ENCODE data around the gene SLC43A1. TPM values are rescaled to one million over a fixed set of nuclear protein-coding genes. Genes with fewer than 3 reads are reported as not detected.

SLC43A1 gene
- total RNA-seq, 4 donors from 2014 or later: 13.1 to 48.4 (median 22.5) TPM

- H3K9me3 ChIP-seq: no peaks in the 10 kb centered on the region
- H3K27me3 ChIP-seq: no peaks in the 10 kb centered on the region
- intact Hi-C loops (cut with DNase I; ENCODE audit: low total_unique reads): no loop called here
- H3K4me1 ChIP-seq: no peaks in the 10 kb centered on the region
- H3K27ac ChIP-seq: no peak overlapping the region
- TF ChIP-seq, protein P1, sequence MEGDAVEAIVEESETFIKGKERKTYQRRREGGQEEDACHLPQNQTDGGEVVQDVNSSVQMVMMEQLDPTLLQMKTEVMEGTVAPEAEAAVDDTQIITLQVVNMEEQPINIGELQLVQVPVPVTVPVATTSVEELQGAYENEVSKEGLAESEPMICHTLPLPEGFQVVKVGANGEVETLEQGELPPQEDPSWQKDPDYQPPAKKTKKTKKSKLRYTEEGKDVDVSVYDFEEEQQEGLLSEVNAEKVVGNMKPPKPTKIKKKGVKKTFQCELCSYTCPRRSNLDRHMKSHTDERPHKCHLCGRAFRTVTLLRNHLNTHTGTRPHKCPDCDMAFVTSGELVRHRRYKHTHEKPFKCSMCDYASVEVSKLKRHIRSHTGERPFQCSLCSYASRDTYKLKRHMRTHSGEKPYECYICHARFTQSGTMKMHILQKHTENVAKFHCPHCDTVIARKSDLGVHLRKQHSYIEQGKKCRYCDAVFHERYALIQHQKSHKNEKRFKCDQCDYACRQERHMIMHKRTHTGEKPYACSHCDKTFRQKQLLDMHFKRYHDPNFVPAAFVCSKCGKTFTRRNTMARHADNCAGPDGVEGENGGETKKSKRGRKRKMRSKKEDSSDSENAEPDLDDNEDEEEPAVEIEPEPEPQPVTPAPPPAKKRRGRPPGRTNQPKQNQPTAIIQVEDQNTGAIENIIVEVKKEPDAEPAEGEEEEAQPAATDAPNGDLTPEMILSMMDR (IDR thresholded peaks at IDR 0.05): no peak
- no peak for TF ChIP-seq POLR2A (IDR thresholded peaks at IDR 0.05)
- no peak for DNase-seq
- no peak overlapping the region for H3K4me3 ChIP-seq
- H3K36me3 ChIP-seq: no peaks in the 10 kb centered on the region
Measured at GRCh38 chr11:57546451-57546850, 30.9 kb upstream of the SLC43A1 start.

GRCh38 chr11:57545883-57546282 is 30.4 kb upstream of the SLC43A1 start:
- H3K4me3 ChIP-seq: no peak overlapping the region
- TF ChIP-seq, protein P1 (IDR thresholded peaks at IDR 0.05): no peak
- no peak for TF ChIP-seq POLR2A (IDR thresholded peaks at IDR 0.05)
- H3K36me3 ChIP-seq: no peaks in the 10 kb centered on the region
- H3K4me1 ChIP-seq: no peaks in the 10 kb centered on the region
- intact Hi-C loops (cut with DNase I; ENCODE audit: low total_unique reads): no loop called here
- no peaks in the 10 kb centered on the region for H3K27me3 ChIP-seq
- H3K9me3 ChIP-seq: no peaks in the 10 kb centered on the region
- H3K27ac ChIP-seq: no peak overlapping the region
- no peak for DNase-seq

GRCh38 chr11:57544566-57544965 is 29.1 kb upstream of the SLC43A1 start:
- H3K9me3 ChIP-seq: no peaks in the 10 kb centered on the region
- DNase-seq: no peak
- H3K27me3 ChIP-seq: no peaks in the 10 kb centered on the region
- no peak for TF ChIP-seq POLR2A (IDR thresholded peaks at IDR 0.05)
- TF ChIP-seq, protein P1 (IDR thresholded peaks at IDR 0.05): no peak
- intact Hi-C loops (cut with DNase I; ENCODE audit: low total_unique reads): no loop called here
- no peak overlapping the region for H3K27ac ChIP-seq
- no peaks in the 10 kb centered on the region for H3K4me1 ChIP-seq
- no peak overlapping the region for H3K4me3 ChIP-seq
- no peaks in the 10 kb centered on the region for H3K36me3 ChIP-seq

DNA sequence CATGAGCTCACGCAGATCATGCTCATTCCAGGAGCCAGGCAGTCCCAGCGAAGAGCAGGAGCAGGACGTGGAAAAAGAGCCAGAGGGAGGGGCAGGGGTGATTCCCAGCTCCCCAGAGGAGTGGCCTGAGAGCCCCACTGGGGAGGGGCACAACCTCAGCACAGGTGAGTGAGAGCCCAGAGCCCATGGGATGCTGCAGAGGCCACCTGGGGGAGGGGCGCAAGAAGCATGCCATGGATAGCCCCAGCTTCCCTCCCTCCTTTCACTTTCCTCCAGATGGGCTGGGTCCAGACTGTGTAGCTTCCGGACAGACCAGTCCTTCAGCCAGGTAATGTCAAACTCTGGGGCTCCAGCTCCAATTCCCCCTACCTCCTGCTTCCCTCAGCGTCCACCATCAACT is 28.1 kb upstream of the SLC43A1 start:
- TF ChIP-seq, protein P1 (IDR thresholded peaks at IDR 0.05): no peak
- TF ChIP-seq POLR2A (IDR thresholded peaks at IDR 0.05): no peak
- Histone ChIP-seq H3K9me3 (no peaks in the 10 kb centered on the region), H3K4me1 (no peaks in the 10 kb centered on the region), H3K27ac (no peak overlapping the region), H3K4me3 (no peak overlapping the region), H3K36me3 (no peaks in the 10 kb centered on the region), H3K27me3 (no peaks in the 10 kb centered on the region)
- intact Hi-C loops (cut with DNase I; ENCODE audit: low total_unique reads): no loop called here
- no peak for DNase-seq

DNA sequence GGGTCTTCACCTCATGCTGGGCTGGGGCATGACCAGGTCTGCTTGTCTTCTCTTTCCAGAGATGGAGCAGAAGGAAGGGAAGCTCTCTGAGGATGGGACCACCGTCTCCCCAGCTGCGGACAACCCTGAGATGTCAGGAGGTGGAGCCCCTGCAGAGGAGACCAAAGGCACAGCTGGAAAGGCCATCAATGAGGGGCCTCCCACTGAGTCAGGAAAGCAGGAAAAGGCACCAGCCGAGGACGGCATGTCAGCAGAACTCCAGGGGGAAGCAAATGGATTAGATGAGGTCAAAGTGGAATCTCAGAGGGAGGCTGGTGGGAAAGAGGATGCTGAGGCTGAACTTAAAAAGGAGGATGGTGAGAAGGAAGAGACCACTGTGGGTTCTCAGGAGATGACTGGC is 27.1 kb upstream of the SLC43A1 start:
- DNase-seq: no peak
- no peaks in the 10 kb centered on the region for H3K9me3 ChIP-seq
- H3K36me3 ChIP-seq: no peaks in the 10 kb centered on the region
- no peaks in the 10 kb centered on the region for H3K27me3 ChIP-seq
- no peak for TF ChIP-seq POLR2A (IDR thresholded peaks at IDR 0.05)
- TF ChIP-seq, protein P1 (IDR thresholded peaks at IDR 0.05): no peak
- intact Hi-C loops (cut with DNase I; ENCODE audit: low total_unique reads): no loop called here
- H3K4me1 ChIP-seq: no peaks in the 10 kb centered on the region
- H3K4me3 ChIP-seq: no peak overlapping the region
- H3K27ac ChIP-seq: no peak overlapping the region
